CD4-positive, alpha-beta T cell treated with Interferon gamma for 1 hour (primary cell): Measurements from ENCODE around the gene TNFAIP8.

Experiments
- DNase-seq: peaks from one replicate; pipeline ENCODE4 v3.0.0-alpha.2; 2020

TNFAIP8 gene

GRCh38 chr5:119353213-119353612 lies 2.6 kb upstream of the TNFAIP8 start:
- no peak for DNase-seq

DNA sequence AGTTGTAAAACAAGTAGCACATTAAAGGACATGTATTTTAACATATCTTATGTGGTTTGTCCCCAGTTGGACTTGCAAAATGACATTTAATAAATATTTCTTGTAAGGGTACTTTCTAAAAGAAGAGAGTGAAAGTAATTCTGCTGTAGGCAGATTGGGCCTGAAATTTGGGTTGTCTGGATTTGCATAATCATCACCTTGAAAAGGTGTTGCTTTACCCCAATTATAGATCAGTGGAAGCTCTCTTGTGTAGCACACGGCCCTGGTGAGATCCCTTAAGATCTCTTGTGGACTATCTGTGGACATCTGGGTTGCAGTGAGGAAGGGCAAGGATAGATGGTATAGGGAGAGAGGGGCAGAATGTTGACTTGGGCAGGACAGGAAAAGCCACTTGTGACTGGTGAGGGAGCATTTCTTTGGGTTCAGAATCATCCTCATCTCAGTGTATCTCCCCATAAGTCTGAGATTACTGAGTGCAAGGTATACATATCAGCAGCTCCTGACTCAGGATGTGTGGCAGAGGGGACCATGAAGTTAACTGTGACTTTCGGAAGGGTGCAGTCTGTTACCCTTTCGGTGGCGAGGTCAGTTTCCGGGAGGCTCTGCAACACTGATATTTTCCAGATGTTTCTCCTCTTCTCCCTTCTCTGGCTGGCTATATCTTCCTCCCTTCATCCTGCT lies 2.0 kb upstream of the TNFAIP8 start:
- no peak for DNase-seq

DNA sequence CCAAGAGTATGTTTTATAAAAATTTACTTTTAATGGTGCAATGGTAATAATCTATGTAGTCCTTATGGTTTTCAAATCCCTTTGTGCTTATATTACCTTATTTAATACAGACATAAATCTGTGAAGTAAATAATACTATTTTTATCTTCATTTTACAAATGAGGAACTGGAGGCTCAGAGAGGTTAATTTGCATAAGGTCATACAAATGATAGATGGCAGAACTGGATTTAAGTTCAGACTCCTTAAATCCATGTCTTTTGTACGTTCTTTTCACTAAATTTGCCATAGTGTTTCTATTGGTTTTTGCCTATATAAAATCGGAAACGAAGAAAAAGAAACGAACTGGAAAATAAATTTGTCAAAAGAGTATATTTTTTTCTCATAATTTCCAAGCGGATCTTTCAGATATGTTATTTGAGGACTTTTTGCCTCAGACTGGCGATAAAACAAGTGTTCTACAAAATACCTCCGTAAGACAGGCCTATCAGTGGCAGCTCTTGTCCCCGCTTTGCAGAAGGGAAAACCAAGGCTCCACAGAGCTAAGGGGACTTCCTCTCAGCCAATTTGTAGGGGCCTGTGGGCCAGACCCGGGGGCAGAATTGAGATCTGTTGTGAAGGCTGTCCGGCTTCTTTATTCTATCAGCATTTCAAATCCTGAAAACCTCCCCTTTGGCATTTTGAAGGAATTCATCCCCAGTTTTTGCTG lies 1.1 kb upstream of the TNFAIP8 start:
- no peak for DNase-seq

DNA sequence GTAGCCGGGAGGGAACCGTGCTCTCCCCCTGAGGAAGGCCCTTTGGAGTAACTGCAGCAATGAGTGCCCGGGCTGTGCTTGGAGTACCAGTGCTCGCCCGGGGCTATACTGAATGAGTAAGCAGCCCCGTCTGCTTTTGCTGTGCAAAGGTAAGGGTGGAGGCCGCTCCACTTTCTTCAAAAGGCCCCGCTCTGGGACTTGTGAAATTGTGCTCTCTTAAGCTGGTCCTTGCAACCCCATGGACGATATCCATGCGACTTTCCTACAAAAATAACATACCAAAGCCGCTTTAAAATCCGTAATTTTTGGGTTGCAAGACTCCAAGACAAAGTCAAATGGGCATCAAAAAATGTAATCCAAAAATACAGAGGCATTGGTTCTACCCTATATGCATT lies 578 bp upstream of the TNFAIP8 start:
- no peak for DNase-seq

GRCh38 chr5:119356612-119357188 lies 881 bp downstream of the TNFAIP8 start:
- DNase-seq: no peak

GRCh38 chr5:119357270-119357669 lies 1.5 kb downstream of the TNFAIP8 start:
- no peak for DNase-seq

DNA sequence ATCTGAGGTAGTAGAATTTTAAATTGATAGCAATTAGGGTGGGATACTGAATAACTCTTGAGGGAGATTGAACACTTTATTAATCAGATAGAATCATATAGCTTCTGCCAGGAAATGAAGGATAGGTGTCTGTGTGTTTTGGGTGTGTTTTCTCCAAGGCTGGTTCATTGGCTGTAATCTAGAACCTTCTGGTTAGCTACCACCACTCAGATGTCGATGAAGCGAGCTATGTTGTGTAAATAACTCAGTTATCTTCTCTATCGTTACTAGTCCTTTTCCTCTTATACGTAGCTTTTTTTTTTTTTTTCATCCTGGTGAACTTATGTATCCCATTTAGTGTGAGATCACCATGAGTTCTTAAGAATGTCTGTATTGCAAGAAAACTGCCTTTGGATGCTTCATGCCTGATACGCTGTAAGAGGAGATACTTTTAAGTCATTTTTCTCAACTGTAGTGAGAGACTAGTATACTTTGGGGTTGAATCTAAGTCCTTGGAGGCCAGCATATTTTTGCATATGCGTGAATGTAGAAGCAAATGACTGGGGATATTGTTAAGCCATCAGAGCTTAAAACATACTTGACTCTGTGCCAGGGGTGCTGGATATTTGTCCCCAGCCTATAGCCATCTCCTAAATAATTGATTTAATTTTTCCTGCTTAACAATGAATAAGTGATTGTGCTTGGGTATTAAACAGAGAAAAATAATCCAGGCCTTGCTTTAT lies 2.1 kb downstream of the TNFAIP8 start:
- DNase-seq: no peak

- no peak for DNase-seq
These were observed 2.7 kb downstream of the TNFAIP8 start for GRCh38 chr5:119358530-119358900.

DNA sequence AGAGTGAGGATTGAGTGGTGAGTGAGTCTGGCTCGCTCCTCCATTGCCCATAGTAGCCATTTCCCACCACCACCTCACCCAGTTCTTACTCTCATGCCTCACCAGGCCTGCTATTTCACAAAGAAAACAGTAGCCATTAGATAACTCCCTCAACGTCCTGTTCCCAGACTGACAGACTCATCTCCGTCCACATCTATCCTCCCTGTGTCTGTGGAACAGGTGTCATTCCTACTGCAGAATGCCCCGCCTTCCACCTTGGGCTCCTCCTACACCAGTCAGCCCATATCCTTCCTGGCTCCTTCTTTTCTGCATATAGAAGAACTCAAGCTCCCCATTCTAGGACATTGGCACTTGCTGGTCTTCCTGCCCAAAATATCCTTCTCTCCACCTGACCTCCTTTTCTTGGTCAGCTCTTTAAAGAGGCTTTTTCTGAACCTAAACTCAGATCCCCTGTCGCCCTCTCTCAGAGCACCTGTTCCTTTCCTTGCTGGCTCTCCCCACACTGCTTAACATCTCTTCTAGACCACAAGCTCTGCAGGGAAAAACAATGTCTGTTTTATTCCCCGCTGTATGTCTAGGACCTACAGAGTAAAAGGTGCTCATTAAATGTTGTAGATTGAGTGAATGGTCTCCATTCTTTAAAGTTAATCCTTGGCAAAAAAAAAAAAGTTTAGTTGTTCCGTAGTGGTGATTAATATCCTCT lies 3.2 kb downstream of the TNFAIP8 start:
- no peak for DNase-seq

GRCh38 chr5:119359737-119360413 lies 4.1 kb downstream of the TNFAIP8 start:
- DNase-seq: no peak

DNA sequence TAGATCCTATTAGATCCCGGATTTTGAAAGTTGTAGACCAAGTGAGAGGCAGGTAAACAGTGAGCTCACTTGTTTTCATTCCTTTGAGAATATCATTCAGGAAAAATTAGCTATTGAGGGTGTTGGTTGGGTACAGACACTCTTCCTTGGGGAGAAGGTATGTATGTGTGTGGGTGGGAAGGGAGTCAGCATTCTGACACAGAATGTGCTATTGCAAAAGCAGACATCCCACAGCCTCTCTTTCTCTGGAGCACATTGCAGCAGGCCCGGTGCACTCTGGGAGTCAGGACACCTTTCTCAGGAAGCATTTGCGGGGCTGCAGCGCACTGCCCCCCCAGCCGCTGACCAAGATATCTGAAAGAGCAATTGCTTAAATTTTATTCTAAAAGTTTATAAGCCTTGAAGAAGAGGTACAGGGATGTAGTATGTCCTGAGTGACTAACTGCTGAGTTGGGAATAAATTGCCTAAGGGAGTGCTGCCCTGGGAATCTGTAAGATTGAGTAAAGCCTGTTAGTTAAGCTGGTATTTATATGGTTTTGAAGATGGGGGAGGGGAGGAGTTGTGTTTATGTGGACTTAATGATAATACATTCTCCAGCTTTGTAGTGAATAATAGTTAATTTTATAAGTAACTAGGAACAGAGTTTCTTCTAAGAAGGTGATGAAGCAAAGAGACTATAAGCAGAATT lies 5.2 kb downstream of the TNFAIP8 start:
- no peak for DNase-seq

GRCh38 chr5:119361594-119362125 lies 5.8 kb downstream of the TNFAIP8 start:
- DNase-seq: no peak

- DNase-seq: no peak
These were observed 6.9 kb downstream of the TNFAIP8 start for GRCh38 chr5:119362714-119363113.

- DNase-seq: no peak
These were observed 7.5 kb downstream of the TNFAIP8 start for GRCh38 chr5:119363271-119363670.

- no peak for DNase-seq
These were observed 8.1 kb downstream of the TNFAIP8 start for GRCh38 chr5:119363936-119364335.

- DNase-seq: no peak
These were observed 10.2 kb downstream of the TNFAIP8 start for GRCh38 chr5:119365847-119366539.

DNA sequence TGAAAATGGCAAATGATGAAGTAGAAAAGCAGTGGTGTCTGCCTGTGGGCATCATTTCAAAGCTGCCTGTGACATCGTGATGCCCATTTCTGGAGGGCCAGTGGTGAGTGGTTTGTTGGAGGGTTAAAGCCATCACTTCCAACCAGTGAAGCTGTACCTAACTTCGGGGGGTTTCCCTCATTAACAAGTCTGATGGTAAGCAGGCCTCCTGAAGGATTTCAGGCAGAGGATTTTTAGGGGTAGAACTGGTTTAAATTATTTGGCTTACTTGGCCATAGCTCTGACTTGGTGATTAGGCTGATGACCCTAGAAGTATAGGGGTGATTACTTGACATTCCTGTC lies 10.7 kb downstream of the TNFAIP8 start:
- DNase-seq: no peak

GRCh38 chr5:119367502-119368237 lies 11.9 kb downstream of the TNFAIP8 start:
- DNase-seq: no peak

GRCh38 chr5:119368238-119368630 lies 12.4 kb downstream of the TNFAIP8 start:
- DNase-seq: peak; percentile 70

- DNase-seq: no peak
These were observed 14.7 kb downstream of the TNFAIP8 start for GRCh38 chr5:119370486-119370885.
